NB4 (cell line): ENCODE measurements around the gene LRBA.

ENCODE experiments used
- DNase-seq: peaks from one replicate; pipeline ENCODE4 v3.0.0; 2010; ENCODE audit warnings: low read depth
- H3K4me3 ChIP-seq: one replicate; pipeline ENCODE4 v1.5.1; 2011; ENCODE audit warnings: mild to moderate bottlenecking, low read depth, low read length, moderate library complexity
- CTCF ChIP-seq: IDR thresholded peaks from one replicate; pipeline ENCODE4 v1.5.1; 2012; ENCODE audit warnings: low read depth, low read length
- MYC ChIP-seq: IDR thresholded peaks from 2 replicates; pipeline ENCODE4 v1.6.1; 2011; ENCODE audit warnings: low read depth, low read length
- POLR2A ChIP-seq: IDR thresholded peaks from 2 replicates; pipeline ENCODE4 v1.6.1; 2011; ENCODE audit warnings: mild to moderate bottlenecking; ENCODE audit not compliant: insufficient read length; ENCODE audit errors: extremely low read depth
- TF ChIP-seq, protein P1 (sequence below): IDR thresholded peaks from 2 replicates; pipeline ENCODE4 v1.6.1; 2011; ENCODE audit warnings: low read depth, low read length

Gene LRBA

GRCh38 chr4:150805183-150806025 lies 209.7 kb downstream of the LRBA start:
- no peak for DNase-seq
- no peak overlapping the region for H3K4me3 ChIP-seq
- TF ChIP-seq POLR2A (no peak), CTCF (no peak), MYC (no peak)
- TF ChIP-seq, protein P1, sequence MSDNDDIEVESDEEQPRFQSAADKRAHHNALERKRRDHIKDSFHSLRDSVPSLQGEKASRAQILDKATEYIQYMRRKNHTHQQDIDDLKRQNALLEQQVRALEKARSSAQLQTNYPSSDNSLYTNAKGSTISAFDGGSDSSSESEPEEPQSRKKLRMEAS, result no peak

DNA sequence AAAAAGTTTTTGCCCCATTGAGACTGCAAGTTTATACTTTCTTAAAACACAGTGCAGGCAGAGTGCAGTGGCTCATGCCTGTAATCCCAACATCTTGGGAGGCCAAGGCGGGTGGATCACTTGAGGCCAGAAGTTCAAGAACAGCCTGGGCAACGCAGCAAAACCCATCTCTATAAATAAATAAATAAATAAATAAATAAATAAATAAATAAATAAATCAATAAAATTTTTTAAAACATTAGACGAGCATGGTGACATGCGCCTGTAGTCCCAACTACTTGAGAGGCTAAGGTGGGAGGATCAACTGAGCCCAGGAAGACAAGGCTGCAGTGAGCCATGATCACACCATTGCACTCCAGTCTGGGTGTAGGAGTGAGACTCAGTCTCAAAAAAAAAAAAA lies 213.3 kb downstream of the LRBA start:
- TF ChIP-seq, protein P1, result no peak
- no peak for TF ChIP-seq POLR2A
- no peak for TF ChIP-seq CTCF
- no peak for TF ChIP-seq MYC
- no peak overlapping the region for H3K4me3 ChIP-seq
- no peak for DNase-seq

DNA sequence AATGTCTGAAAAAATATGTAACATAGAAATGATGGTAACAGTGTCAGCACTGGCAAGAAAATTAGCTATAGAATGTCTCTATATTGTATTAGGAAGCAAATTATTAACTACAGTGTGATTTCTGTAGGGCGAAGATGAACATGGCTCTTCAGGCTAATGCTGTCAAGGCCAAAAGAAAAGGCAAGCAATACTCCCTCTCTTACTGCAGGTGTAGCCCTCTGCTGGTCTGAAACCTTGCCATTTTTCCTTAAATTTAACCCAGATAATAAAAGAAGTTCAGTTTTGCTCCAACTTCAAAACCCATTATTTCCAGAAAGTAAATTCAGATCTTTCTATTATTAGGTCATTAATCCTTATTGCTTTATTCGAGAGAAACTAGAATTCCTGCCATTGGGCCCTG lies 215.9 kb downstream of the LRBA start:
- DNase-seq, result no peak
- no peak overlapping the region for H3K4me3 ChIP-seq
- TF ChIP-seq, protein P1, result no peak
- TF ChIP-seq POLR2A (no peak), MYC (no peak), CTCF (no peak)

GRCh38 chr4:150794706-150795105 lies 220.4 kb downstream of the LRBA start:
- DNase-seq, result no peak
- H3K4me3 ChIP-seq, result no peak overlapping the region
- TF ChIP-seq MYC (no peak), CTCF (no peak), POLR2A (no peak)
- TF ChIP-seq, protein P1, result no peak

DNA sequence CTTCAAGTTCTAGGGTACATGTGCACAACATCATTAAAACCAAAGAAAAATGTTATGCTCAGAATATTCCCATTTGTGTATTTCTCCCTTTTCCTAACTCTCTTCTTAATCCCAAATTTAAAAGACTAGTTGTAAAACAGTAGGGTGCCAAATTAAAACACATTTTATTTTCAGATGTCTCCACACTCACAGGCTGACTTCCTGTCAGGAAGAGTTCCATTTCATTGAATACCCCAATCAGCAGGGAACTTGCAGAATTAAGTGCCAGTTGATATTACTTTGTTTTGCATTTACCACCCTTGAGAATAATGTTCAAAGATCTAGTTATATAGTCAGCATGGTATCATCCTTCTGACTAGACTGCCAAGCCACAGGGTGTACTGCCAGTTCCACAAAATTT lies 225.2 kb downstream of the LRBA start:
- no peak for DNase-seq
- no peak for TF ChIP-seq POLR2A
- no peak for TF ChIP-seq CTCF
- no peak for TF ChIP-seq MYC
- TF ChIP-seq, protein P1, result no peak

More for the DNA sequence above, 225.2 kb downstream of the LRBA start:
- H3K4me3 ChIP-seq, result no peak overlapping the region
